H9 (cell line): Measurements from ENCODE around the gene STK26. TPM values are rescaled to one million over a fixed set of nuclear protein-coding genes. Genes with fewer than 3 reads are reported as not detected.

Experiments used
- DNase-seq: peaks from one replicate; pipeline ENCODE4 v3.0.0-alpha.2; 2017
- H2AFZ ChIP-seq: one replicate; pipeline ENCODE4 v1.6.1; 2013; ENCODE audit warnings: mild to moderate bottlenecking, low read length, control low read depth, moderate library complexity
- H2AK5ac ChIP-seq: 2 replicates; pipeline ENCODE4 v1.6.1; 2013; ENCODE audit warnings: low read length, control low read depth, mixed read lengths; ENCODE audit not compliant: insufficient read length
- H2BK120ac ChIP-seq: one replicate; pipeline ENCODE4 v1.6.1; 2013; ENCODE audit warnings: low read depth, mild to moderate bottlenecking, low read length, control low read depth, inconsistent platforms; ENCODE audit not compliant: poor library complexity, severe bottlenecking
- H2BK12ac ChIP-seq: 2 replicates; pipeline ENCODE4 v1.6.1; 2013; ENCODE audit warnings: low read length, control low read depth, mixed read lengths, low read depth; ENCODE audit not compliant: insufficient read length
- H2BK15ac ChIP-seq: 2 replicates; pipeline ENCODE4 v1.6.1; 2013; ENCODE audit warnings: low read depth, low read length, control low read depth
- H2BK20ac ChIP-seq: one replicate; pipeline ENCODE4 v1.6.1; 2013; ENCODE audit warnings: low read depth, mild to moderate bottlenecking, low read length, control low read depth, inconsistent platforms; ENCODE audit not compliant: poor library complexity, severe bottlenecking
- H2BK5ac ChIP-seq: 2 replicates; pipeline ENCODE4 v1.6.1; 2013; ENCODE audit warnings: low read length, control low read depth, mixed read lengths; ENCODE audit not compliant: insufficient read length
- H3K14ac ChIP-seq: 2 replicates; pipeline ENCODE4 v1.6.1; 2013; ENCODE audit warnings: low read length, control low read depth; ENCODE audit not compliant: insufficient read depth
- H3K18ac ChIP-seq: 2 replicates; pipeline ENCODE4 v1.6.1; 2013; ENCODE audit warnings: low read depth, mild to moderate bottlenecking, mixed read lengths, low read length, control low read depth; ENCODE audit not compliant: insufficient read length
- H3K23ac ChIP-seq: 2 replicates; pipeline ENCODE4 v1.6.1; 2013; ENCODE audit warnings: low read length, control low read depth, mixed read lengths, low read depth; ENCODE audit not compliant: insufficient read length
- H3K23me2 ChIP-seq: 2 replicates; pipeline ENCODE4 v1.6.1; 2013; ENCODE audit warnings: low read depth, mild to moderate bottlenecking, mixed read lengths, low read length, control low read depth; ENCODE audit not compliant: insufficient read length, poor library complexity, severe bottlenecking
- H3K27ac ChIP-seq: 2 replicates; pipeline ENCODE4 v1.5.1; 2013; ENCODE audit warnings: low read length, control low read depth, mixed read lengths, low read depth; ENCODE audit not compliant: insufficient read length
- H3K27me3 ChIP-seq: 2 replicates; pipeline ENCODE4 v1.6.1; 2013; ENCODE audit warnings: low read length, control low read depth, inconsistent platforms; ENCODE audit not compliant: insufficient read depth
- H3K4ac ChIP-seq: 2 replicates; pipeline ENCODE4 v1.6.1; 2013; ENCODE audit warnings: low read depth, mild to moderate bottlenecking, control low read depth, inconsistent platforms, low read length, moderate library complexity
- H3K4me1 ChIP-seq: 2 replicates; pipeline ENCODE4 v1.6.1; 2013; ENCODE audit warnings: low read length, control low read depth, inconsistent platforms; ENCODE audit not compliant: insufficient read depth
- H3K4me2 ChIP-seq: 2 replicates; pipeline ENCODE4 v1.6.1; 2013; ENCODE audit warnings: low read length, control low read depth, mixed read lengths; ENCODE audit not compliant: insufficient read length, insufficient read depth
- H3K56ac ChIP-seq: 2 replicates; pipeline ENCODE4 v1.6.1; 2013; ENCODE audit warnings: low read depth, mild to moderate bottlenecking, mixed read lengths, low read length, control low read depth; ENCODE audit not compliant: insufficient read length
- H3K79me1 ChIP-seq: 2 replicates; pipeline ENCODE4 v1.6.1; 2013; ENCODE audit warnings: low read depth, mild to moderate bottlenecking, moderate library complexity, low read length, control low read depth, inconsistent platforms; ENCODE audit not compliant: insufficient read depth, poor library complexity, severe bottlenecking
- H3K79me2 ChIP-seq: 2 replicates; pipeline ENCODE4 v1.6.1; 2013; ENCODE audit warnings: low read length, control low read depth, inconsistent platforms; ENCODE audit not compliant: insufficient read depth
- H3K9ac ChIP-seq: 2 replicates; pipeline ENCODE4 v1.6.1; 2013; ENCODE audit warnings: low read length, control low read depth, mixed read lengths; ENCODE audit not compliant: insufficient read length; ENCODE audit errors: extremely low read depth
- H3K9me3 ChIP-seq: one replicate; pipeline ENCODE4 v1.6.1; 2013; ENCODE audit warnings: low read depth, low read length, inconsistent platforms; ENCODE audit not compliant: control insufficient read depth
- H3T11ph ChIP-seq: one replicate; pipeline ENCODE4 v1.6.1; 2013; ENCODE audit warnings: mild to moderate bottlenecking, low read length, control low read depth, inconsistent platforms
- H4K20me1 ChIP-seq: one replicate; pipeline ENCODE4 v1.6.1; 2013; ENCODE audit not compliant: control insufficient read depth, insufficient read length, insufficient read depth
- H4K5ac ChIP-seq: 2 replicates; pipeline ENCODE4 v1.6.1; 2013; ENCODE audit warnings: low read depth, mild to moderate bottlenecking, mixed read lengths, low read length, control low read depth; ENCODE audit not compliant: insufficient read length
- H4K8ac ChIP-seq: replicated peaks from 2 replicates; pipeline ENCODE4 v1.6.1; 2013; ENCODE audit warnings: low read length, control low read depth, mixed read lengths, low read depth; ENCODE audit not compliant: insufficient read length
- H4K91ac ChIP-seq: 2 replicates; pipeline ENCODE4 v1.6.1; 2013; ENCODE audit warnings: low read depth, mild to moderate bottlenecking, moderate library complexity, mixed read lengths, low read length, control low read depth; ENCODE audit not compliant: insufficient read length
- H3K27ac Mint-ChIP-seq, 3 experiments: 2 replicates in 2 of 3; 3 replicates in 1 of 3; pipeline ENCODE4 v1.8.0; 2020 to 2021; ENCODE audit warnings: mixed read lengths in 3 of 3, mild to moderate bottlenecking in 1 of 3, moderate library complexity in 1 of 3
- H3K27me3 Mint-ChIP-seq: 2 replicates; pipeline ENCODE4 v1.8.0; 2021; ENCODE audit warnings: low read depth, mild to moderate bottlenecking, moderate library complexity, mixed read lengths
- H3K36me3 Mint-ChIP-seq, 3 experiments: 2 replicates in 2 of 3; 3 replicates in 1 of 3; pipeline ENCODE4 v1.8.0; 2020 to 2021; ENCODE audit warnings: low read depth in 3 of 3, mixed read lengths in 3 of 3; ENCODE audit not compliant: insufficient read depth in 1 of 3
- H3K4me1 Mint-ChIP-seq, 2 experiments: 2 replicates each; pipeline ENCODE4 v1.8.0; 2020; ENCODE audit warnings: mixed read lengths in 2 of 2
- H3K4me3 Mint-ChIP-seq, 2 experiments: 2 replicates in 1 of 2; 3 replicates in 1 of 2; pipeline ENCODE4 v1.8.0; 2020 to 2021; ENCODE audit warnings: mild to moderate bottlenecking in 2 of 2, mixed read lengths in 2 of 2, moderate library complexity in 1 of 2
- H3K9me3 Mint-ChIP-seq, 2 experiments: 2 replicates in 1 of 2; 3 replicates in 1 of 2; pipeline ENCODE4 v1.8.0; 2020; ENCODE audit warnings: mild to moderate bottlenecking in 2 of 2, mixed read lengths in 2 of 2, moderate library complexity in 1 of 2
- CTCF ChIP-seq: fragments of 200-600 bp; sonication (generic); conservative IDR thresholded peaks from 3 replicates; pipeline ENCODE4 v1.8.0; 2021; ENCODE audit warnings: antibody characterized with exemption, mild to moderate bottlenecking
- WGBS: extraction: QIAGEN DNeasy Blood & Tissue Kit; methylation state at CpG from one replicate; pipeline ENCODE4 v1.1.7; 2013; ENCODE audit warnings: missing lambda C conversion rate, low lambda C conversion rate, mixed read lengths; ENCODE audit not compliant: insufficient read length; ENCODE audit errors: extremely low coverage; 5-methylcytosine and 5-hydroxymethylcytosine counted together
- total RNA-seq: library from RNA; stranded (reverse); gene quantifications from 2 replicates; pipeline ENCODE4 v1.2.1, GENCODE V29; 2021

The STK26 gene
- total RNA-seq, 1 experiment from 2014 or later, result 99.2 TPM

DNA sequence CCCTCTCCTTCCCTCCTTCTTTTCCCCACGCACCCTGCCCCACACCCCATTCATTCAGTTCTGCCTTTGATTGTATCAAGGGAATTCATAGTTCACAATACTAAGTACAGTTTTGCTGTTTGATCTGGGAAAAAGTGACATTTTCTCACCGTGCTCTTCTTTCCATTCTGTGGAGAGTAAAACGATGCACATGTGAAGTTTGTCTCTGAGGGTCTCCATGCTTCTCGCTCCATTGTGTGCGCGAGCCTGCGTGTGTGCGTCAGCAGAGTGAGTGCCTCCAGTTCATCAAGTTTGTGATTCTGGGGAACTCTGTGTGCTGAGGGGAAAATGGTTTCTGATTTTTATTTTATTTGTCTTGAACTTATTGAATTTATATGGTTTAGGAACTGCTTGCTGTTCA, 1.9 kb downstream of the STK26 start:
- WGBS, result no CpG with 5 or more reads among the region's 8 CpGs
- Mint-ChIP-seq H3K4me3 (peak overlapping the region; percentile 94 to 96), H3K36me3 (peaks cover 3 to 9% (median 4%) of the 10 kb centered on the region in 3 experiments; a peak in 3 of 7 replicates), H3K27me3 (peaks cover 14% of the 10 kb centered on the region), H3K27ac (peak overlapping the region; percentile 60 to 97 (median 87)), H3K9me3 (no peaks in the 10 kb centered on the region; a peak in 1 of 5 replicates), H3K4me1 (peaks cover 58% of the 10 kb centered on the region in 2 experiments)
- H4K5ac ChIP-seq, result no peak overlapping the region
- H3K4me2 ChIP-seq, result peak overlapping the region; percentile 99
- H3K27ac ChIP-seq, result no peak overlapping the region
- H2BK120ac ChIP-seq, result no peak overlapping the region
- H3K4ac ChIP-seq, result no peak overlapping the region
- peaks cover 19% of the 10 kb centered on the region for H3K23me2 ChIP-seq
- H3K56ac ChIP-seq, result no peak overlapping the region
- 0 out of 2 replicates have a peak, but pooled peaks cover 3% of the 10 kb centered on the region for H3K27me3 ChIP-seq
- DNase-seq, result no peak
- no peak overlapping the region for H3K14ac ChIP-seq
- H2BK15ac ChIP-seq, result no peak overlapping the region
- H2BK5ac ChIP-seq, result no peak overlapping the region
- no peak overlapping the region for H4K91ac ChIP-seq
- H3K18ac ChIP-seq, result no peak overlapping the region
- peaks cover 12% of the 10 kb centered on the region; the same call in 1 of the 2 replicates for H3K4me1 ChIP-seq
- no peak overlapping the region for H3K23ac ChIP-seq
- H2AFZ ChIP-seq, result no peak overlapping the region
- no peak overlapping the region for H3T11ph ChIP-seq
- peaks cover 37% of the 10 kb centered on the region for H3K79me2 ChIP-seq
- H3K9me3 ChIP-seq, result no peaks in the 10 kb centered on the region
- H2BK12ac ChIP-seq, result no peak overlapping the region
- TF ChIP-seq CTCF, result no peak
- H2AK5ac ChIP-seq, result no peak overlapping the region
- H2BK20ac ChIP-seq, result peak overlapping the region; percentile 92
- no peak overlapping the region for H4K8ac ChIP-seq
- peak overlapping the region; percentile 70 for H3K9ac ChIP-seq
- H3K79me1 ChIP-seq, result no peaks in the 10 kb centered on the region
- H4K20me1 ChIP-seq, result no peaks in the 10 kb centered on the region
